RPMI8226 (cell line): Measurements from ENCODE around the gene GMPS.
"Not testable (repeated sequence)": the region's sequence is repeated elsewhere in the genome, so short reads cannot be mapped to it uniquely, and the experiment has no call there.

Source experiments
- DNase-seq: peaks from one replicate; pipeline ENCODE4 v3.0.0-alpha.2; 2015

The GMPS gene

DNA sequence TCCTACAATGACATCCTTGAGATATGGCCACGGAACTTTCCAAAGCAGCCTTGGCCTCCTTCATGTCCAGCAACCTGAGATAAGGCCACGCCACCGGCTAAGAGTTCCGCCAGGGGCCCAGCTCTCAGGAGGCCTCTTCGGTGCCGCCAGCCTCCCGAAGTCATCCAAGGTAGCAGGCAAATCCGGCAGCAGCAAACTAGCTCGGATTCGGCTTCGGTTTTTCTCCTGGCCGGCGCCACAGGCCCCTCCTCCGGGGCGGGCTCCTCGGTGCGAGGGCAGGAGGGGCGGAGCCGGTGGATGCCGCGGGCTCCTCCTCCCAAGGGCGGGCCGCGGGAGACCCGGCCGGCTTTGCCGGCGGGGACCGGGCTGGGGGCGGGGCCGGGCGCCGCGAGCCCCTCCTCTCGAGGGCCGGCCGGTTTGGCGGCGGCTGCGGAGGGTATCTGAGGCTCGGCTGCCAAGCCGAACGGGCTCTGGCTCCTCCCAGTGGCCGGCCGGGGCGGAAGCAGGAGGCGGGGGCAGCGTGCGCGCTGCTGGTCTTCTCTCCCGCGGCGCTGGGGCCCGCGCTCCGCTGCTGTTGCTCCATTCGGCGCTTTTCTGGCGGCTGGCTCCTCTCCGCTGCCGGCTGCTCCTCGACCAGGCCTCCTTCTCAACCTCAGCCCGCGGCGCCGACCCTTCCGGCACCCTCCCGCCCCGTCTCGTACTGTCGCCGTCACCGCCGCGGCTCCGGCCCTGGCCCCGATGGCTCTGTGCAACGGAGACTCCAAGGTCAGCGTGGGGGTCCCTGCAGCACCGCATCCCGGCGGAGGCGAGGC lies at the start of gene GMPS:
Gene GMPS, plus strand, starts transcription at position 518 of the 812 bp plus-strand sequence. Its CDS starts 221 bp downstream, at position 739.
- DNase-seq: peak; percentile 99

DNA sequence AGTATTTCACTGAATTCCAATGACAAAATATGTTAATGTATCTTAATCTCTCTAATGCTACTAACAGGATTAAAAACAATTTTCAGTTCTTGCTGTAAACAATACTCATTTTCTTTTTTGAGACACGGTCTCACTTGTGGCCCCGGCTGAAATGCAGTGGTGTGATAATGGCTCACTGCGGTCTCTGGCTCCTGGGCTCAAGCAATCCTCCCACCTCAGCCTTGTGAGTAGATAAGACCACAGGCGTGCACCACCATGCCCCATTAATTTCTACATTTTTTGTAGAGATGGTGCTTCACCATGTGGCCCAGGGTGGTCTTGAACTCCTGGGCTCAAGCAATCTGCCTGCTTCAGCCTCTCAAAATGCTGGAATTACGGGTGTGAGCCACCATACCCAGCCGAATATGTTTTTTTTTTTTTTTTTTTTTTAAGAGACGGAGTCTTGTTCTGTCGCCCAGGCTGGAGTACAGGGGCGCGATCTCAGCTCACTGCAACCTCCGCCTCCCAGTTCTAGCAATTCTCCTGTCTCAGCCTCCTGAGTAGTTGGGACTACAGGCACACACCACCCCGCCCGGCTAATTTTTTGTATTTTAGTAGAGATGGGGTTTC lies 41.9 kb upstream of the GMPS start:
- not testable (repeated sequence) for DNase-seq

DNA sequence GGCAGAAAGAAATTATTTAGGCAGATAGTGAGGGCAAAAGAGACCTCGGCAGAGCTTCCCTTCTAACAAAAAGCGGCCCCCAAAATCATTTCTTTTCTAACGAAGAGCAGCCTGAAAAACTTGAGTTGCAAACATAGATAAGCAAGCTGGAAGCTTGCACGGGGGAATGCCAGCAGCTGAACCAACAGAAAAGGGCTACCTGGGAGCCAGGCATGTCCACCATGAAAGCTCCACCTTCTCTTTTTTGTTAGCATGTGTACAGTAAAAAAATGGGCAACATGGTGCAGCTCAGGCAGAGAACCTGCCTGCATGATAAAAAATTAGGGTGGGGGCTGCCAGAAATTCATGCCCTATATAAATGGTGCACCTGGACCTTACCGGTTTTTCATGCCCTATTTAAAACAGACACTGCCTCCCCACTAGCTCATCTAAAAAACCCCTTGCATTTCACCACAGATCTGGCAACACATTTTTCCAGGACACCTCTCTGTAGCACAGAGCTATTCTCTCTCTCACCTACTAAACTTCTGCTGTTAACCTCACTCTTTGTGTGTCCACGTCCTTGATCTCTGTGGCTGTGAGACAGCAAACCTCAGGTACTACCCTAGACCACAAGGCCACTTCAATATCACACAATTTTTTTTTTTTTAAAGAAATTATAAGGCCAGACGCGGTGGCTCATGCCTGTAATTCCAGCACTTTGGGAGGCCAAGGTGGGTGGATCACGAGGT lies 34.9 kb upstream of the GMPS start:
- DNase-seq: no peak

DNA sequence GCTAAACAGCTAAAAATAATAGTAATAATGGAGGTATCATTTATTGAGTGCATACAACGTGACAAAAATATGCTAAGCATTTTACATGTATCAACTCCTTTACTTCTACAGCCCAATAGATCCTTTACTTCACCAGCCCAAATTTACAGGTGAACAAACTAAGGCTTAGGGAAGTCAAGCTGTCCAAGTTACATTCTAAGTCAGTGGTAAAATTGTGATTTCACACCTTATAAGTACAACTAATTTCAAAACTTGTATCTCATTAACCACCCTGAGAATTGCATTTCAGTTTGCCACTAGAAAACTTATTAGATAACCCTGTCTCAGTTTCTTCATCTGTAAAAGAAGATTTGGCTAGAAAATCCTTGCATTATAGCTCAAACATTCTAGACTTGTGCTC lies 26.9 kb upstream of the GMPS start:
- no peak for DNase-seq

DNA sequence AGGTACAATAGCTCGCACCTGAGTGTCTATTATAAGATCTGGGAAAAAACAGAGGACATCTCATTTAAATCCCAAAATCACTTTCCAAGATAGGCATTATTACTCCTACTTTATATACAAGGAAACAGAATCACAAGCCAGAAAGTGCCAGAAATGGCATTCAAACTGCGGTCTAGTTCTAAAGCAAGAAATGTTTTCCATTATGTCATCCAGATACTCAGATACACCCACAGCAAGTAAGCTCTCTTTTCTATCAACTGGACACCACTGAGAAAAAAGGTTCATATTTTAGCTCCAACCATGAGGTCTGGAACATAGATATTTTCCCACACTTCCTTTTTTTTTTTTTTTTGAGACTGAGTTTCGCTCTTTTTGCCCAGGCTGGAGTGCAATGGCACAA lies 24.3 kb upstream of the GMPS start:
- DNase-seq: no peak

DNA sequence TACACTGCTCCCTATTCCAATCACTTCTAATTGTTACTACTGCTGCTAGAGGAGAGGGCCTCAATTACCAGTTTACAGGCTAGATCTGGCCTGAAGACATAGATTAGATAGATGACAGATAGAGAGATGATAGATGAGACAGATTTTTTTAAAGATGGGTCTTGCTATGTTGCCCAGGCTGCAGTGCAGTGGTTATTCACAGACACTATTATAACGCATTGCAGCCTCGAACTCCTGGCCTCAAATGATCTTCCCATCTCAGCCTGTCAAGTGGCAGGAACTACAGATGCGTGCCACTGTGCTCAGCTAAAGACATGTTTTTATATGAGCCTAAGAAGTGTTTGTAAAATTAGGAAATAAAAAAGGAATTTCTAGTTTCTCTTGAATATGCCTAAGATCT lies 22.5 kb upstream of the GMPS start:
- DNase-seq: no peak

DNA sequence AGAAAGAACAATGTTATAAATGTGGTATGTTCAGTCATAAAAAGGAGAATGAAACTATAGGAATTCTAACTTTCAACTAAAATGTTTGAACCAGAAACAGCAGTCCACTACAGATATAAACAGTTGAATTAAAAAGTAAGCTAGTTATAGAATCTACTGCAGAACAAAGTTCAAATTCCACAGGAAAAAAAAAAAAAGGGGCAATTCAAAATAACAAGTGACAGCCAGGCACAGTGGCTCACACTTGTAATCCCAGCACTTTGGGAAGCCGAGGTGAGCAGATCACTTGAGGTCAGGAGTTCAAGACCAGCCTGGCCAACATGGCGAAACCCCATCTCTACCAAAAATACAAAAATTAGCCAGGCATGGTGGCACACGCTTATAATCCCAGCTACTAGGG lies 21.0 kb upstream of the GMPS start:
- DNase-seq: not testable (repeated sequence)

DNA sequence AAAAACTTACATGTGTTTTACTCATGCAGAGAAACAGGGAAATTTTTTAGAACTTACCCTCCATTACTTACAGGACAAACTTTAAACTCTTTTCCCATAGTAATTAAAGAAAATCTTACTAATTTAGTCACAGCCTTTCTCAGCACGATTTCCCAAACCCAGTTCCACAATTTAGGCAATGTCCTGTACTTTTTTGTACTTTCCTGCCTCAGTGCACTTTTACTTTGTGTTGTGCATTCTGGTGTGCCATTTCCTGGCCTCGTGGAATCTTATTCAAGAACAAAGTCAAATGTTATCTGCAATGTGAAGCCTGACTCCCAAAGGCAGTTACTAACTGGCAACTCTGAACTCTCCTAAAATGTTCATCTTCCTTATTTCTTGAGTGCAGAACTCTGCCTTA lies 18.1 kb upstream of the GMPS start:
- DNase-seq: no peak

DNA sequence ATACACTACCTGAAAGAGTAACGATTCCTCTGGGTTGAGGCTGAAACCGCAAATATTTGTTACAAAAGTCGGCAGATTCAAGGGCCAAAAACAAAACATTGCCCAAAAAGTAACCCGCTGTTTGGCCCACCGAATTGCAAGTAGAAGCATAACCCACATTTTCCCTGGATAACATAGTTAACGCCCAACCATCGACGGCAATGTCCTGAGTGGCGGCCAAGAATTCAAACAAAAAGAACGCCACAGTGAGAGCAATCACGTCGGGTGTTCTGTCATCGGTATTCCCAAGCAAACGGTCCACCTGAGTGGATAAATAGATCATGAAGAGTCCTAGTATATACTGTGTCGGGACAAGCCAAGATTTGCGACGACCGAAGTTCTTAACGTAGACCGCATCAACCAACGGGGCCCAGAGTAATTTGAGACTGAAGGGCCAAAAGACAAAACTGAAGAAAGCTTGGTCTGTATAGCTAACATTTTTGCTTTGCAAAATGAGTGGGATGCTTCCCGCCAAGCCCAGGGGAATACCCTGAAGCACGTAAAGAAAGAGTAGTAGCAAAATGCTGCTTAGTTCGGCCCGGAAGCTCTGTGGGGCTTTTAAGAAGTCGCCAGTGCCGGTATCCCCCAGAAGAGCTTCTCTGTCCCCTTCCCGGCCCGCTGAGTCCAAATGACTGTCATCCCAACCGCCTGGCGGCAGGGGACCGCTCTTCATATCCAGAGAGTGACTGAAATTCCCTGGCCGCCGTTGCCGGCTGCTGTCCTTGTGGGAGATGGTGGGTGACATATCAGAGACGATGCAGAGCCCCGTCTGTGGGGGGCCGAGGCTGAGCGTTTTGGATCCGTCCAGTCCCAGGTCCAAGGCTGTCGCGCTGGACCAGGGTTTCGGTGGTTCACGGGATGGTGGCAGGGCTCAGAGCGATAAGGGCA lies 17.0 kb upstream of the GMPS start:
- DNase-seq: peak; percentile 48

DNA sequence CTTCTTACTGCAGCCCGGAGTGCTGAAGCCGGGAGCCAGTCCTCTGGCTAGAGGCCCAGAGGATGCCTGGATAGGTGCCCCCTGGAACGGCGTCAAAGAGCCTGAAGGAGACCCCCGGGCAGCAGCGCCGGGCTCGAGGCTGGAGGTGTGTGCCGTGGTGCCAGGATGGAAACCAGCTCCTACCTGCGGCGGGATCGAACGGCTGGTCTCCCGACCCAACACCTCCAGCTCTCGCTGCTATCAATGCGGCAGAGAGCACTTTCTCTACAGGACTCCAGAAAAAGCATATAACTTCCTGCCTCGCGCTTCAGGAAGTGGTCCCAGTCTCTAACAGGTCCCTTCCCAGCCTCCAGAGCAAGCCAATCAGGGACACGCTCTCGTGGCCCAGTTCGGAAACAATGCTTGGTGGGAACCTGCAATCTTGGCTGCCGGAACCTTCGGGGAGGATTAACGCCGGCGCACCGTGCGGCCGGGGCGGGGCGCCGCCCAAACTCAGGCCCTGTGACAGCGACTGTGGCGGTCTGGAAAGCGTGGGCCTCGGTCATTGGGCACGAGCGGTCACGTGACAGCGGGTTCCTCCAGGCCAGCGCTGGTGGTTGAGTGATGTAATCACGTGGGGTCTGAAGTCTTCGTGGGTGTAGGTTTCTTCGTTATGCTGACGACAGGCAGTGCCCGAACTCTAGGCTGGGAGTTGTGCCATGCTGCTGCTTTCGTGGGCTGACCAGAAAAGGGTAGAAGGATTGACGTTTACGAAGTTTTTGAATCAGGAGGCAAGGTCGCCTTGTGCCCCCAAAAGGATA lies 16.1 kb upstream of the GMPS start, which contains the start of gene SLC33A1:
Gene SLC33A1, minus strand, starts transcription at position 287 of the 800 bp plus-strand sequence. CDS start 430 bp downstream, outside the sequence.
- peak; percentile 100 for DNase-seq

DNA sequence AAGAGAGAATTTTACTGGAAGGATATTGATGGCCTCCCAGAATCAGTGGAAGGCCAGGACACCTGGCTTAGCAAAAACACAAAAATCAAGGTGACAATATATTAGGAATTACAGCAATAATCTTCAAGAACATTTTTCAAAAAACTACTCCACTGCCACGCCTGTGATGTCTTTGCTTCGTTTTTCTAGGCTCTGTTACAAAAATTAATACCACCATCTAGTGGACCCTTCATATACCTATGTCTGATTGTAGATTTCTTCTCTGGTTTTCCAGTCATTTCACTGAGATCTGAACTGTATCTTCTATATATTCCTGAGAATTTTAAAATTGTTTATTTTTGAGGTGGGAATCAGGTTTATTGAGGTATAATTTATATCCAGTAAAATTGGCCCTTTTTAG lies 10.6 kb upstream of the GMPS start:
- peak; percentile 30 for DNase-seq

DNA sequence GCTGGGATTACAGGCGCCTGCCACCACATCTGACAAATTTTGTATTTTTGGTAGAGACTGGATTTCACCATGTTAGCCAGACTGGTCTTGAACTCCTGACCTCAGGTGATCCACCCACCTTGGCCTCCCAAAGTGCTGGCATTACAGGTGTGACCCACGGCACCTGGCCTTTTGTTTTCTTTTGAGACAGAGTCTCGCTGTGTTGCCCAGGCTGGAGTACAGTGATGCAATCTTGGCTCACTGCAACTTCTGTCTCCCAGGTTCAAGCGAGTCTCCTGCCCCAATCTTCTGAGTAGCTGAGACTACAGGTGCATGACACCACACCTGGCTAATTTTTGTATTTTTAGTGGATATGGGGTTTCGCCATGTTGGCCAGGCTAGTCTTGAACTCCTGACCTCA lies 10.0 kb upstream of the GMPS start:
- DNase-seq: not testable (repeated sequence)

DNA sequence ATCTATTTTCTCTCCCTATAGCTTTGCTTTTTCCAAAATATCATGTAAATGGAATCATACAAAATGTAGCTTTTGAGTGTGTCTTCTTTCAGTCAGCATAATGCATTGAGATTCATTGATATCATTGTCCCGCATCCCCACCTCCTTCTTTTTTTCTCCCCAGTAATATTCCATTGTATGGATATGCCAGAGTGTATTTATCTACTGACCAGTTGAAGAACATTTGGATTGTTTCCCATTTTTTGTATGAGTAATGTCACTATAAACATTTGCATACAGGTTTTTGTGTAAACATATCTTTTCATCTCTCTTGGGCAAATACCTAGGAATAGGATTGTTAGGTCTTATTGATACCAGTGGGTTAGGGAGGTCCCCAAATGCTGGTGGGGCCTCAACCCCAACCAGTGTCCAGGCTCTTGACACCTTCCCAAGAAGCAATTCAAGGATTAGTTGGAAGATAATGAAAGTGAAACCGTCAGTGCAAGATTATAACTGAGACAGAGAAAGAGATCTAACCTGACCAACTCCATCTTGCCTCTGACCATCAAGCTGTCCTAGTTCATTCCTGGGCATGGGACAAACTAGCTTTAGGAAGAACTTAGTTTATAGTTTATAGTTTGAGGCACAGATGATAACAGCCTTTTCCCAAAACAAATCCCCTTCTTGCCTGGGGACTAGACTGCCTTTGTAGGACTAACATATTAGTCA lies 8.8 kb upstream of the GMPS start:
- DNase-seq: no peak

DNA sequence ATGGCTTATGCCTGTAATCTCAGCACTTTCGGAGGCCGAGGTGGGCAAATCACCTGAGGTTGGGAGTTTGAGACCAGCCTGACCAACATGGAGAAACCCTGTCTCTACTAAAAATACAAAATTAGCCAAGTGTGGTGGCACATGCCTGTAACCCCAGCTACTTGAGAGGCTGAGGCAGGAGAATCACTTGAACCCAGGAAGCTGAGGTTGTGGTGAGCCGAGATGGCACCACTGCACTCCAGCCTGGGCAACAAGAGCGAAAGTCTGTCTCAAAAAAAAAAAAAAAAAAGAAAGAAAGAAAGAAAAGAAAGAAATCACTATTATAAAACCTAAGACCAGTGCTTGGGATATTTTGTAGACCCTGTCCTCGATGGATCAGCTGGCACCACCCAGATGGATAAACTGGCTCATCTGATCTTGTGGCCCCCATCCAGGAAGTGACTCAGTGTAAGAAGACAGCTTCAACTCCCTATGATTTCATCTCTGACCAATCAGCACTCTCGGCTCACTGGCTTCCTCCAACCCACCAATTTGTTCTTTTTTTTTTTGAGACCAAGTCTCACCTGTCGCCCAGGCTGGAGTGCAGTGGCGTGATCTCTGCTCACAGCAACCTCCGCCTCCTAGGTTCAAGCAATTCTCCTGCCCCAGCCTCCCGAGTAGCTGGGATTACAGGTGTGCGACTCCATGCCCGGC lies 8.0 kb upstream of the GMPS start:
- peak; percentile 34 for DNase-seq

DNA sequence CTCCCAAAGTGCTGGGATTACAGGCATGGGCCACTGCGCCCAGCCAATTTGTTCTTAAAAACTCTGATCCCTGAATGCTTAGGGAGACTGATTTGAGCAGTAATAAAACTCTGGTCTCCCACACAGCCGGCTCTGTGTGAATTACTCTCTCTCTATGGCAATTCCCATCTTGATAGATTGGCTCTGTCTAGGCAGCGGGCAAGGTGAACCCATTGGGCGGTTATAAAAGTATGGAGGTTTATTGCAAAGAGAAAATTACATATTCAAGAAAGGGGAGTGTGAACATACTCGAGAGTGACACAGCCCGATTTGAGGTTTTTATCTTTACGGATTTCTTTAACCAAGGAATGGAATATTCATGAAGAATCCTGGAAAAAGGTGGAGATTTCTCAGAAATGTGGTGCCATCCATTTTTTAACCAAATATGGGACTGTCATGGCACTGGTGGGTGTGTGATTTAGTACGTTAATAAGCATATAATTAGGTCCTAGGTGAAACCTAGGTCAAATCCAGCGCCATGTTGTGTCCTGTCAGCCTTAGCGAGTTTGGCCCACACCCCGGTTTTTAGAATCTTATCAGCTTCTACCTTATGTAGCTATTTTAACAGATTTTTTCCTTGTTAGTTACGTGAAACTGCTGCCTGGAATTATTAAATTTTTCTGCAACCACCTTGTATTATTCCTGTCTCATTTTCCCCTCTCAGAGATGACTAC lies 7.2 kb upstream of the GMPS start:
- DNase-seq: no peak

DNA sequence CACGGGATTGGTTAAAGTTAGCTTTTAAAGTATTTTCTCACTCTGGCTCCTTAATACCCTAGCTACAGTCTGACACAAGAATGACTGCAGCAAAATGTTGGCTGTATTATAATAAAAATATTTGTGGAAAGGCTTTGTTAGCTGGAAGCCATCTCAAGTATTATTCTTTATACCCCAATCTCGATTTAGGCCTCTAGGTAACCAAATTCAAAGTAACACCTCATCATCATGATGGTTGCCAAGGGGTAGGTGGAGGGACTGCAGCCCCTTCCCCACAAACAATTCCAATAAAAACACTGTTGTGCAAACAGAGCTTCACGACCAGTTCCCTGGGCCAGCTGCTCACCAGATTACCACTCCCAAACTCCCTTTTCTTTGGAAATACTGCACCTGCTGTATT lies 759 bp upstream of the GMPS start:
- DNase-seq: no peak

DNA sequence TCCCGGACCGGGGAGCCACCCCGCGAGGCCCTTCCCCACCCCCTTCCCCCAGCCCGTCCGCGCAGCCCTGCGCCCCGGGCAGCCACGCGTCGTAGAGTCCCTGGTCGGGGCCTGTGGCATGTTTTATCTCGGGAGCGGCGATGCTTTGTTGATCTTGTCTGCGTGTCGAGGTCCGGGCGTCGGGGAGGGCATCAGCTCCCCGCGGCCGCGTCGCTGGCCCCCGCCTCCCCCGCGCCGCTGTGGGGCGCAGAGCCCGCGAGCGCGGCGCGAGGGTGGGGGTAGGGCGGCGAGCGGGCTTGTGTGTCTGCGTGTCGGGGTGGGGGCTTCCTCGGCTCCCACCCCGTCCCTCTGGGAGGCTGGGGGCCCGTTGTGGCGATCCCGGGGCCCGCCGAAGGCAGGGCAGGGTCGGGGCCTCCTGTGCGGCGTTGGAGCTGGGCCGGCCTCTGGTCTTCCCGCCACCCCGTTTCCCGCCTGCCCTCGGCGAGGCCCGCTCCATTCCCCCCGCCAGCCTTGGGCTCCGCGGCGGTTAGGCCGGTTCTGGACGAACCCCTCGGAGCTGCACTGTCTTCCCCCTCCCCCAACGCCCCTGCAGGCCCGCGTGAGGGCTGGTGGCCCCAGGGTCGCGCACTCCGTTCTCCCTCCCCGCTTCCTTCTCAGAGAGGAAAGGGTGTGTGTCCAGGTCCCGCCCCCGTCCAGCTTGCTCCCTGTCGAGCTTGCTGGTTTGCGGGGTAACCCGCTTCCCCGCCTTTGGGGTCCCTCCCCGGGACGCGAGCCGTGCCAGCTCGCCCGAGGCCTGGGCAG lies 695 bp downstream of the GMPS start:
- DNase-seq: peak; percentile 69

DNA sequence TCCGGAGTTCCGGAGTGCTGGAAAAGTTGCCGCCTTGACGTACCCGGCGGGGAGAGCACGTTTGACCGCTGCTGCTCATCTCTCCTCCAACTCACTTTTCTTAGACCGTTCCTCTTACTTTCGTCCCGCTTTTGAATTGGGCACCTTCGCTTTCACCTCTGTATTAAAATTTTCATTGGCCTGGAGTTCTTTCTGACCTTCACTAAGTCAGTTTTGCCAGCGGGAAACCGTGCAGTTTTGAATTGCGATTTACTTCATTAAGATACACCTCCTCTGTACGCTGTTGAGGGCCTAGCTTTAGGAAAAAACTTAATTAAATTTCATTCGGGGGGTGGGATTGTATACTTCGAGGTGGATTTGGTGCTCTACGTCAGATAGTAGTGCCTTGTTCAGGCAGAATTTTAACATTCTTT lies 1.3 kb downstream of the GMPS start:
- no peak for DNase-seq
